Stimulated activated CD4-positive, alpha-beta T cell treated with anti-CD3 and anti-CD28 coated beads, TNF-alpha, amount 100 ng/mL, for 1 hour (primary cell): ENCODE measurements around the gene SLC2A10.

ENCODE experiments used
- DNase-seq, 3 donors: peaks; one replicate each; pipeline ENCODE4 v3.0.0-alpha.2; 2020; ENCODE audit warnings: low read depth in 3 of 3, low spot score in 1 of 3

The SLC2A10 gene

DNA sequence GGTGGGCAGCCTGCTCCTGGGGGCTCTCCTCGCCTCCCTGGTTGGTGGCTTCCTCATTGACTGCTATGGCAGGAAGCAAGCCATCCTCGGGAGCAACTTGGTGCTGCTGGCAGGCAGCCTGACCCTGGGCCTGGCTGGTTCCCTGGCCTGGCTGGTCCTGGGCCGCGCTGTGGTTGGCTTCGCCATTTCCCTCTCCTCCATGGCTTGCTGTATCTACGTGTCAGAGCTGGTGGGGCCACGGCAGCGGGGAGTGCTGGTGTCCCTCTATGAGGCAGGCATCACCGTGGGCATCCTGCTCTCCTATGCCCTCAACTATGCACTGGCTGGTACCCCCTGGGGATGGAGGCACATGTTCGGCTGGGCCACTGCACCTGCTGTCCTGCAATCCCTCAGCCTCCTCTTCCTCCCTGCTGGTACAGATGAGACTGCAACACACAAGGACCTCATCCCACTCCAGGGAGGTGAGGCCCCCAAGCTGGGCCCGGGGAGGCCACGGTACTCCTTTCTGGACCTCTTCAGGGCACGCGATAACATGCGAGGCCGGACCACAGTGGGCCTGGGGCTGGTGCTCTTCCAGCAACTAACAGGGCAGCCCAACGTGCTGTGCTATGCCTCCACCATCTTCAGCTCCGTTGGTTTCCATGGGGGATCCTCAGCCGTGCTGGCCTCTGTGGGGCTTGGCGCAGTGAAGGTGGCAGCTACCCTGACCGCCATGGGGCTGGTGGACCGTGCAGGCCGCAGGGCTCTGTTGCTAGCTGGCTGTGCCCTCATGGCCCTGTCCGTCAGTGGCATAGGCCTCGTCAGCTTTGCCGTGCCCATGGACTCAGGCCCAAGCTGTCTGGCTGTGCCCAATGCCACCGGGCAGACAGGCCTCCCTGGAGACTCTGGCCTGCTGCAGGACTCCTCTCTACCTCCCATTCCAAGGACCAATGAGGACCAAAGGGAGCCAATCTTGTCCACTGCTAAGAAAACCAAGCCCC, 16.0 kb downstream of the SLC2A10 start:
- no peak for DNase-seq

DNA sequence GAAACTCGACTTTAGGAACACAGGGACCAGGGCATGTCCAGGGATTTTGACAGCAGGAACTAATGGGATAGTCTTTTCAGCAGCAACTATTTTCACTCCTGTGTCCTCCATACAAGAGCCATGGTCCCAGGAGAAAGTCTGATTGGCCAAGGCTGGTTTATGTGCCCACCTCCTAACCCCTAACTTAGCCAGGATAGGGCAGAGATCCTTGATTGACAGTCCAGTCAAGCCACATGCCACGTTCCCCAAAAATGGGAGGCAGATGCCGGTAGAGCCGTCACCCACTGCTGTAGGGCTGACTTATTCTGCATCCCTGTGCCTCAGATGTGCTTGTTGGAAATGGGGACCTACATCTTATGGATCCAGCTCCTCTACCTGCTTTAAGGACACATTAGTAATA, 22.3 kb downstream of the SLC2A10 start:
- DNase-seq: no peak

DNA sequence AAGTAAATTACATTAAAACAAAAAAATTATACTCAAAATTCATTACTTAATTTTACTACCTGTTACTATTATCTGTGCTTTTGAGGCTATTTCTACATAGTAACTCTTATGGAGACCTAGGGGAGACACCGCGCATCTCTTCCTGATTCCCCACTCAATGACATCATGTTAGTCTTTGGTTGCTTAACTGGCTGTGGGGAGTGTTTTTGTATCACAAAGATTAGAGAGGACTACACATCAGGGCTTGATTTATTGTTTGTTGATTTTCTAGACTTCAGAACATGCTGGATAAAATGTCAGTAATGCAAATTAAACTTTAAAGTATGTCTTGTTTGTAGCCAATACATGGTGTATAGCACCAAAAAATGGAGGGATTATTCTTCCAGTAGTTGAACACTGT, 26.0 kb downstream of the SLC2A10 start:
- no peak for DNase-seq

DNA sequence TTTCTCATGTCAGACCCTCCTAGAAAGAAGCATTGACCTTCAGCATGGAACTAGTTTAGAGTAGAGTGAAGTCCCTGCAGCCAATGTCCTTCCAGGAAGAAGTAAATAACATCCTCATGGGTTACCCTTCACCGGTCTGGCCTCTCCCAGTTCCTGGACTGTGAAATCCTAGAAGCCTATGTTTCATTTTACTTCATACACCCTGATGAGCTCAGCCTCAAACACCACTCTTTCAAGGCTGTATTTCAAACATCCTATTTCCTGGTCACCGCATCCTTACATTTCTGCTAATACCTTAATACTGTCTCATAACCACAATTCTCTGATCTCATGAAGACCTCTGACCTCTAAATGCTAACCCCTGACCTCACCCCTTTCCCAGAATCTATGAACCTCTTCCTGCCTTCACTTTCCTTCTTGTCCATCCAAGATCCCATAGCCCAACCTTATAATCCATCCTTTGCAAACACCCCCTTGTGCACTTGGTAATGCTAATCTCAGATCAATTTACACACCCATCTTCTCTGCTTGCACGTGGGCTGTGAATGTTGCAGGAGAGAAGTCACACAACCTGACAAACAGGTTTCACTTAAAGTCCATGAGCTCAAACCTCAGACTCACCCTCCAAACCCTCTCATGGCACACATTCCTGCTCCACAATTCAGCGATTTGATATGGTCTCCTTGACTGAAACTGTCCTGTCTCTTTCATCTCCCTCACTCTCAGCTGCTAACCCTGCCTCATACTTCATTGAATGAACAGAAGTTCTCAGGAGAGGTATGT, 30.2 kb downstream of the SLC2A10 start:
- no peak for DNase-seq

DNA sequence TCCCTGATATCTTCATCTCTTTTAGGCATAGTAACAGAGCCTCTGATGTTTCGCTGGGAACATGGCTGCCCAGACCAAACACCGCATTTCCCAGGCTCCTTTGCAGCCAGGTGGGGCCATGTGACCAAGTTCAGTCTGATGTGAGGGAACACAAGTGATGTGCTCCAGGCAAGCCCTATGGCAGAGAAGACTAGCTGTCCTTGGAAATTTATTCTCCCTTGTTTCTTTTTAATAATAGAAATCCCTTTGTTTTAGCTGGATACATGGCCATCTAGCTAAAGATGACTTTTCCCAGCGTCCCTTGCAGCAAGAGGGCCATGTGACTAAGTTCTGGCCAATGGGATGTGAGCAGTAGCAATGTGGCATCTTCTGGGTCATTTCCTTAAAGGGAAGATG, 30.8 kb downstream of the SLC2A10 start:
- DNase-seq: no peak

DNA sequence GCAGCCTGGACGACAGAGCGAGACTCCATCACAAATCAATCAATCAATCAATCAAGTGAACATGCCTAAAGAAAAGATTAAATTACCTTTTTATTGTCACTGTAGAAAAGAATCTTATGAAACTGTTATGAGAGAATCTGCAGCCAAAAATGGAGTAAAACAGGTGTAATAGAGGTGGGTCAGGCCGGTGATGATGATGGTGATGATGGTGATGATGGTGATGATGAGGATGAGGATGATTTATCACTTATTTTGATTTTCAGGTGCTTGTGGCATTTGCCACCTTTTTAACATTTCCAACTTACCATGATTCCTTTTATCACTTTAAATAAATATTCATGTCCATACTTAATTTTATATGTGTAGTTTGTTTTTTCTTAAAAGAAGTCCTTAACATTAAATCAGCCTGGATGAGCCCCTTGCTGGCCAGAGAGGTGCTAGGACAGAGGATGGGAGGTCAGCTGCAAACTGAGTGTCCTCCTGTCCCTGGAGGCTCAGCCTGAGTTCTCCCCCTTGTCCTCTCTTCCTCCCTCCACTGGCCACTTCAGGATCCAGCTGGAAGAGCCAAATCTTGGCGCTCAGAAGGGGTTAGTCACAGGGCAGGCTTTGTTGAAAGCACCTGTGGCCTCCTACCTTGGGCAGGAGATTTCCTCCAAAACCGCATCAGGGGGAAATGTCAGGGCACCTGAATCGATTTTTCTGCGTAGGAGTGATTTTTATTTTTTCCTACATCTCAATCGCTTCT, 32.6 kb downstream of the SLC2A10 start:
- no peak for DNase-seq

DNA sequence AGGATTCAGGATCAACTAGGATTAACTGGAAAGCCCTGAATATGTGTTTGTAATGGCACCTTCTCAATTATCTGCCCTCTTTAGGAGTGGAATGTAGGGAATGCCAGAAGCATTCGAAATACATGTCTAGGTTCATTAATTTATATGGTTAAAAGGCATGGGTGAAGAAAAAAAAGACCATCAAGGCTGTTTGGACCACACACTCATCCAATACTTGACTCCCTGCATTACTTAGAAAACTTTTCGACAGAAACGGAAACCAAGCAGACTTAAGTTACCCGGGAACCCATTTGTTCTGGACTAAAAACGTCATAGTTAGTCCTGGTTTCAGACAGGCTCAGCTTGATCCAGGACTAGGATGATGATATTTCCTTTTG, 33.2 kb downstream of the SLC2A10 start:
- no peak for DNase-seq

DNA sequence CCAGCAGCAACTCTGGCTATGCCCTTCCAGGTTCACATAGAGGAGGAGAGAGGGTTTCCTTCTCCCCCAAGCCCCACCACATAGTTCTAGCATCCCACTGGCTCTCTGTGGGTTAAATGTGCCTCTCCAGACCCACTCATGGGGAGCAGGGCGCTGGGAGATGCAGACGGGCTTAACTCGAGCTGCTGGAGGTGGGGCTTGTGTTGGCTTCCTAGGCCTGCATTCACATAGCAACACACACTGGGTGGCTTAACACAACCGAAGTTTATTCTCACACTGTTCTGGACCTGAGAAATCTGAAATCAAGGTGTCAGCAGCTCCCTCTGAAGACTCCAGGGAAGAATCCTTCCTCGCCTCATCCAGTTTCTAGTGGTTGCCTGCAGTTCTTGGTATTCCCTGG, 33.6 kb downstream of the SLC2A10 start:
- DNase-seq: no peak

DNA sequence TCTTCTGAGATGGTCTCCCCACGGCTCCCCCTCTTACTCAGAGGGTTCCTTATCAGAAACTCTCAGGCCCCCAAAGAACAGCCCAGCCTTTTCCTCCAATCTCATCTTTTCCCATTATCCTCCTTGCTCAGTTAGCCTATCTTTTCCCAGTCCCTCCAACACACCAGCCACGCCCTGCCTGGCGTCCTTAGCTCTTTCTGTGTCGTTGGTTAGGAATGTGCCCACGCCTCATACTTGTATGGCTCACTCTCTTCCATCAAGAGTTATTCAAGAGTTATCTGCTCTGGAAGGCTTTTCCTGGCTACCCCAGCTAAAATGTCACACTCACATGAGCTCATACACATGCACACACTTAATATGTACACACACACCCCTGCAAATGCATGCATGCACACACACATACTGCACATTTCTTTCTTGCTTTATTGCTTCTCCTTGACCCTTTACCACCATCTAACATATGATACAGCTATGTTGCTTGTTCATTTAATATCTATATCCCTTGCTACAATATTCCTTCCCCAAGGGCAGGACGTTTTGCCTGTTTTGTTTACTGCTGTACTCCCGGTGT, 37.6 kb downstream of the SLC2A10 start:
- DNase-seq: no peak

DNA sequence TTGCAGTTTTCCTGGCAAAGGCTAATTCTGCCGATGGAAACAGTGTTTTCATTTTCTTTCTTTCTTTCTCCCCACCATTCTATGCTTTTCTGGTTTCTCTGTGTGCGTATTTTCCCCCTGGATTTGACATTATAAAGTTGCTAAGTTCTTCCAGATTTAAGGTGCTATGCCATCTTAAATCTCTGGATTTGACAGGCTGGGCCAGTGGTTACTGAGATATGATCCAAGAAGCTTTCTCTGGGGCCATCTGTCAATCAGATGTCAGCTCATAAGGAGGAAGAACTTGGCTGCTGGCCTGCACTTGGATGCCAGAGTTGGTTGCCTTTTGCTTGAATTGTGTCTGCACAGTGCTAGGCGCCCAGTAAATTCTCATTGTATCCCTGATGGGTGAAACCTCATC, 39.7 kb downstream of the SLC2A10 start:
- DNase-seq: no peak

DNA sequence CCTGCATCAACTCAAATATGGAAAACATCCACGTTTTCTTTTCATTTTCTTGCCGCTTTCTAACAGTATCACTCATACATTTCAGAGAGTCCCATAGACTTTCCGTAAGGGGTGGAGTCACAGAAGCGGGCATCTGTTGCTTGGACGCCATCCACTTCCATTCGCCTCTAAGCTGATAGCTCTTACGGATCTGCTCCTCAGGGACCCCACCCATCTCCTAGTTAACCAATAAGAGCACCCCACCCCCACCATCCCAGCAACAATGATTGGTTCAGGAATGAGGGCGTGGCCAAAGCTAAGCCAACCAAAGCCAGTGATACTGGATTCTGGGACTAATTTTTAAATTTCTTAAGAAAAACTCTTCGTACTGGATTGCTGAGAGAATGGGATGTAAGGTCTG, 42.4 kb downstream of the SLC2A10 start:
- DNase-seq: no peak

DNA sequence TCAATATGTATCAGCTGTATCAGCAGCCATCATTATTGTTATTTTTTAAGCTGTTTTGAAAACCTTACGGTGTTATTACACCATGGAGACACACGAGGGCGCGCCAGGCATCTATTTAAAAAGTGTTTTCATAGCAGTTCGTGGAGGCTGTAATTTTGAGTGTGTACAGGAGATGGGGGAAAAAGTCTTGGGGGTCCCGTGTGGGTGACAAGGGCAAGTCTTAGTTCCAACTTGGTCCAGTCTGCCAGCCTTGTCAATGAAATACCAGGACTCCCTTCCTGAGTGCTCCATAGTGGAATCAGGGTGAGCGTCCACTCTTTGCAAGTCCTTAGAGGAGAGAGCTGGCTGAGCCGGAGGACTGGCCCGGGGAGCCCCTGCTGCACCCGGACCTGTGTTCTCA, 43.3 kb downstream of the SLC2A10 start:
- peak in 1 of 3 donors; percentile 33 for DNase-seq

DNA sequence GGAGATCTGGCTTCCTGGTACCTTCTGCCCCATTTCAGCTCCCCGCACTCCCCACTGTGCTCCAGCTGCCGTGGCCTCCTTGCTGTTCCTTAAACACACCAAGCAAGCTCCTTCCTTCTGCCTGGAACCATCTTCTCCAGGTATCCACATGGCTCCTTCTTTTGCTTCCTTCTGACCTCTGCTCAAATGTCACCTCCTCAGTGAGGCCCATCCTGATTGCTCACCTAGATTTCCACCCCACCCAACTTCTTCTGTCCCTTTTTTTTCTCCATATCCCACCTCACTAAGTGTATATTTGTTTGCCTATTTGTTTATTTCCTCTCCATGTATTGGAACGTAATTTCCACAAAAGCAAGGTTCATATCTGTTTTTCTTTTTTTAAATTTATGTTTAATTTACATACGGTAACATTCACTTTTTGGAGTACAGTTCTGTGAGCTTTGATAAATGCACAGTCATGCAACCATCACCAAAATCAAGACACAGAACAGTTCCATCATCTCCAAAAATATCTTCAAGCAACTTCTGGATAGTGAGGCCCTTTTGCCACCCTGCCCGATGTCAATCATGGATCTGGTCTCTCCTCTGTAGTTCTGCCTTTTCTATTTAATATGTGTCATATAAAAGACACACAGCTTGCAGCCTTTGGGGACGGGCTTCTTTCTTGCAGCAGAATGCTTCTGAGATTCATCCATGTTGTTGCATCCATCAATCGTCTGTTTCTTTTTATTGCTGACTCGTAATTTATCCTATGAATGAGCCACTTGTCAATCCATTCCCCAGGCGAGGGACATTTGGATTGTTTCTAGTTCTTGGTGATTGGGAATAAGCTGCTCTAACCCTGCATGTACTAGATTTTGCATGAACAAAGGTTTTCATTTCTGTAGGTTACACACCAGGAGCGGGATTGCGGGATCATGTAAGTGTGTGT, 46.3 kb downstream of the SLC2A10 start:
- no peak for DNase-seq

DNA sequence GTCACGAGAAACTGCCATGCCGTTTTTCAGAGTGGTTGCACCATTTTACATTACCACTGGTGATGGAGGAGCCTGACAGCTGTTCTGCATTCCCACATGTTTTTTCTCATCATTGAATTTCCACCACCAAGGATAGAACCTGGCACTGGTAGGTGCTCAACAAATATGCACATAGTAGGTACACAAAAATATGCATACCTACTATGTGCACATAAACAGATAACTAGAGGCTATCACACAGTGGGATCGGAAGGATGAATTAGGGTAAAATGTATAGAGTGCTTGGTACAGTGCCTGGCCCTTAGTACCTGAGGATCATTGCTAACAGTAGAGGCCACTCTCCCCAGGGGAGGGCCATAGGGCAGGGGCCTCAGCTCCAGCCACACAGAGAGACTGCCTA, 47.0 kb downstream of the SLC2A10 start:
- DNase-seq: no peak

DNA sequence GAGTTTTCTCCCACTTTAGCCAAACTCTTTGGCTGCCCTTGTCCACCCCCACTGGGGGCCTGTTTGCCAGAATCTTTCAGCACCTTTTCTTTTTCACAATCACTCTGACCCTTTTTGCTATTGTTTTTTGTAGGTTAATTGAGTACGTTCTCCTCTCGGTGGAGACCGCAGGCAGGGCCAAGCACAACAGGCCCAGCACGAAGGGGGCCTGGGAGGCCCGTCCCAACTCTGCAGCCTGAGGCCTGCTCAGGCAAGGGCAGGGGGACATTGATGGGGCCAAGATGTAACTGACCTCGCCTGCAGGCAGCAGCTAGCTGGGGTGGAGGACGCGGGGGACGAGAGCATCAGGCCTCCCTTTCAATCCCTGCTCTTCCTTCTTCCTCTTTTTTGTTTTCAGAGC, 47.7 kb downstream of the SLC2A10 start:
- no peak for DNase-seq

DNA sequence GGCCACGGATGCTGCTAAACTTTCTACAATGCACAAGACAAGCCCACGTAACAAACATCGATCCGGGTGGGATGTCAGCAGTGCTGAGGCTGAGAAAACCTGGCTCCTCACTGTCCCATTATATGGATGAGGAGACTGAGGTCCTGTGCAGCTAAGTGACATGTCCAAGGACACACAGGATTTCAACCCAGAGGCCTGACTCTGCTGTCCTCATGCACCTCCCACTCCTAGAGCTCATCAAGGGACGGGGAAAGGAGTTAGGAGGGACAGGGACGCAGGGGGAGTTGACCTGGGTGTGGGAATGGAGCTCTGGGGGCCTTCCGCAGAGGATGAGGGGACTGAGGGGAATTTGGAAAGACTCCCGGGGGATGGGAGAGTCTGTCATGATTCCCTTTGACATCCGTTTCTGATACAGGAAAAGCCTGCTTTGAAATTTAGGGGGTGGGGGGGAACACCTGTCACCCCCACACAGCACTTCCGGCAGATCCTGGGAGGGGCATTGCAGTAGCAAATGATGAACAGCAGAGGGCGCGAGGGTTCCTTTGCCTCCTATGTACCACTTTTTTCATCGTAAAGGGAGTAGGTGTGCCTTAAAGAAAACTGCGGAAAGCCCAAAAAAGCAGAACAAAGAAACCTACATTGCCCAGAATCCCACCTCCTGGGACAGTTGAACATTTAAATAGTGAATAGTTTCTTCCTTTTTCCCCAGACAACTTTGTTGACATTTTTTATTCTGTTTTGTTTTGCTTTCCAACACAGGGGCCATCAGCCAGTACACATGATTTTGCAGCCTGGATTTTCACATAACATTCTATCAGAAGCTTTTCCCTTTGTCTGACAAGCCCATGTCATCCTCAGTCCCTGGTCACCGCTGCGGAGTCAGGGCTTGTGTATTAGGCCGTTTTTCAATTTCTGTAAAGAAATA, 48.6 kb downstream of the SLC2A10 start:
- peak in 2 of 3 donors; percentile 14 to 22 for DNase-seq

DNA sequence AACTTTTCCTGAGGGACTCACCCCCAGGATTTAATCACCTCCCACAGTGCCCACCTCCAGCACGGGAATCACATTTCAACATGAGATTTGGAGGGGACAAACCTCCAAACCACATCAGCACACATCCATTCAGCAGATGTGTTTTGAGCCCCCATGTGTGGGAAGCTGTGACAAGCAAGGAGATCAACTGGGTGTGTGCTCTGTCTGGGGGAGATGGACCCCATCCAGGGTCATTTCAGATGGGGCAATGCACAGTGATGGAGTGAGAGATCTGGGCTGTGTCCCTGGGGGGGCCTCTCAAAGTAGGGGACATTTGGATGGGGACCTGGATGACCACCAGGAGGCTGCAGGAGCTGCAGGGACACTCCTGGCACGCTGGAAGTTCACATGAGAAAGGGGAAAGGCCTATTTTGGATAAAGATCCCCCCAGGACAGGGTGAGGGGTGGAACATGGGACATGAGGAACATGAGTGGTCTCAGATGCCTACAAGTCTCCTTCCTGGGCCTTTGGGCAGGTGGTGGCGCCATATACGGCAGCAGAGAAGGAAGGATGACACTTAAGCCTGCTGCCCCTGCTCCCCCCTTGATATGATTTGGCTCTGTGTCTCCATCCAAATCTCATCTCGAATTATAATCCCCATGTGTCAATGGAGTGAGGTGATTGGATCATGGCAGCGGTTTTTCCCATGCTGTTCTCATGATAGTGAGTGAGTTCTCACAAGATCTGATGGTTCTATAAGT, 49.6 kb downstream of the SLC2A10 start:
- no peak for DNase-seq

DNA sequence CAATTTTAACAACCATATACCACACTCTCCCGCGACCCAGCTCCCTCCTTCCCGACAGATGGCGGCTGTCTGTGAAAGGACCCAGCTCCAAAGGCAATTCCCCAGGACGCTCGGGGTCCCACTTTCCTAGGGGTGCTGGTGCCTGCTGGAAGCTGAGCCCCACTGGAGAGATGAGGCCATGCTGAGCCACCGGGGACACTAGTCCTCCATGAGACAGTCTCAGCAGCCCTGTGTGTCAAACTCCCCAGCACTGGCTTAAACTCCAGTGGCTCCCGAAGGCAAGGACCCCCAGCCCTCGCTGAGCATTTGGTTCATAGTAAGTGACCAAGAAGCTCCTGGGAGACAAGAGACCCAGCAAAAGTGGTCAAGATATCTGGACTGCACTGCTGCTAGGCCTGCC, 52.1 kb downstream of the SLC2A10 start:
- DNase-seq: no peak
